ENCODE measurements around the gene HPGDS.
"Not testable (repeated sequence)": the region's sequence is repeated elsewhere in the genome, so short reads cannot be mapped to it uniquely, and the experiment has no call there.

HPGDS gene

GRCh38 chr4:94307231-94307871 lies 35.3 kb downstream of the HPGDS start:
- no peak for DNase-seq

- no peak for DNase-seq
These were observed 35.9 kb downstream of the HPGDS start for GRCh38 chr4:94306713-94307112.

- no peak for DNase-seq
These were observed 37.0 kb downstream of the HPGDS start for GRCh38 chr4:94305466-94306225.

GRCh38 chr4:94304365-94304971 lies 38.2 kb downstream of the HPGDS start:
- DNase-seq, result no peak

- no peak for DNase-seq
These were observed 40.4 kb downstream of the HPGDS start for GRCh38 chr4:94302191-94302590.

- no peak for DNase-seq
These were observed 43.8 kb downstream of the HPGDS start for GRCh38 chr4:94298725-94299252.

GRCh38 chr4:94295473-94295872 lies 47.2 kb downstream of the HPGDS start:
- DNase-seq, result not testable (repeated sequence)

GRCh38 chr4:94293981-94294380 lies 48.7 kb downstream of the HPGDS start:
- not testable (repeated sequence) for DNase-seq

GRCh38 chr4:94290245-94290644 lies 52.4 kb downstream of the HPGDS start:
- DNase-seq, result no peak

GRCh38 chr4:94285666-94286065 lies 57.0 kb downstream of the HPGDS start:
- no peak for DNase-seq

GRCh38 chr4:94284889-94285288 lies 57.7 kb downstream of the HPGDS start:
- no peak for DNase-seq

GRCh38 chr4:94278781-94279180 lies 63.9 kb downstream of the HPGDS start:
- no peak for DNase-seq

- DNase-seq, result no peak
These were observed 65.1 kb downstream of the HPGDS start for GRCh38 chr4:94277534-94277933.

GRCh38 chr4:94276204-94276603 lies 66.4 kb downstream of the HPGDS start:
- DNase-seq, result no peak

- DNase-seq, result no peak
These were observed 67.7 kb downstream of the HPGDS start for GRCh38 chr4:94274912-94275311.

GRCh38 chr4:94271248-94271647 lies 71.4 kb downstream of the HPGDS start:
- no peak for DNase-seq

- no peak for DNase-seq
These were observed 75.6 kb downstream of the HPGDS start for GRCh38 chr4:94267037-94267436.

GRCh38 chr4:94262163-94263016 lies 80.2 kb downstream of the HPGDS start:
- no peak for DNase-seq

GRCh38 chr4:94256828-94257227 lies 85.8 kb downstream of the HPGDS start:
- DNase-seq, result no peak

GRCh38 chr4:94256144-94256783 lies 86.4 kb downstream of the HPGDS start:
- no peak for DNase-seq

GRCh38 chr4:94253036-94253435 lies 89.6 kb downstream of the HPGDS start:
- no peak for DNase-seq

GRCh38 chr4:94251094-94251493 lies 91.5 kb downstream of the HPGDS start:
- DNase-seq, result no peak

All from right forelimb (tissue), 1 donor.